Colonic mucosa (tissue), 4 donors: ENCODE measurements around the gene INPPL1. TPM values are rescaled to one million over a fixed set of nuclear protein-coding genes. Genes with fewer than 3 reads are reported as not detected.

ENCODE experiments used
- DNase-seq: peaks from one replicate; pipeline ENCODE4 v3.0.0-alpha.2; 2020
- H3K27ac ChIP-seq: fragments of 200-600 bp; one replicate; pipeline ENCODE4 v1.8.0; 2021
- H3K27me3 ChIP-seq: fragments of 200-600 bp; one replicate; pipeline ENCODE4 v1.8.0; 2021
- H3K36me3 ChIP-seq: fragments of 200-600 bp; one replicate; pipeline ENCODE4 v1.8.0; 2021
- H3K4me1 ChIP-seq: fragments of 200-600 bp; one replicate; pipeline ENCODE4 v1.8.0; 2021; ENCODE audit warnings: mild to moderate bottlenecking
- H3K4me3 ChIP-seq: fragments of 200-600 bp; one replicate; pipeline ENCODE4 v1.8.0; 2021
- H3K9ac ChIP-seq, 2 donors: one replicate each; pipeline ENCODE4 v1.7.0; 2013; ENCODE audit warnings: control low read depth in 2 of 2, low read depth in 2 of 2, low read length in 2 of 2
- H3K9me3 ChIP-seq: fragments of 200-600 bp; one replicate; pipeline ENCODE4 v1.8.0; 2021
- intact Hi-C: fragments of 100-400 bp; cut with DNase I; formaldehyde crosslinking; loops from one replicate; pipeline ENCODE4 v1.14.1; 2022
- total RNA-seq, 2 donors: library from RNA; stranded (reverse); fragmentation: NEBNext Ultra II Directional in 1 of 2; extraction: Animal tissue kit (Norgen Biotek cat#: 25700) in 1 of 2; gene quantifications; one replicate each; pipeline ENCODE4 v1.2.1, GENCODE V29; 2021
- TF ChIP-seq, protein P1 (sequence below): fragments of 200-600 bp; IDR thresholded peaks from one replicate; pipeline ENCODE4 v1.8.0; 2022; ENCODE audit warnings: antibody characterized with exemption, mild to moderate bottlenecking
- donor health status: healthy.
- donor health status: DM: no; HTN: no; CAD: no.
- donor health status: DM: no; HTN: no; CAD: no.

INPPL1 gene
- total RNA-seq, 2 donors from 2014 or later: 120 to 166 TPM

DNA sequence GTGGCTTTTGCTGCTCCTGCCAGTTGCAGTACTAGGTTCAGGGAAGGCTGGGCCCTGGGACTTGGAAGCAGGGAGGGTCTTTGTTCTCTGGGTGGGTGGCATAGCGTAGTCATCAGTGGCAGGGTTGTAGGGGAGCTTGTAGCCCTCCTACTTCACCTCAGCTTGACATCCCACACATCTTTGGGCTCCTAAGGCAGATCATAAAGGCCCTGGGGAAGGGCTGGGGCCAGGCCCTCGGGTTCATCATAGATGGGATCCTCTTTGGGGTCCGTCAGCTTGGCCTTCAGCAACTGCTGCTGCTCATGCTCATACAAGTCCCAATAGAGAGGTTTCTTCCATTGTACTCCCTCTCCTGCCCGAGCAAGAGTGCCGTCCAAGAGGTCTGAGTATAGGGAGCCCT is 25.4 kb downstream of the INPPL1 start:
- Histone ChIP-seq H3K36me3 (no peaks in the 10 kb centered on the region), H3K4me3 (no peak overlapping the region), H3K4me1 (no peaks in the 10 kb centered on the region), H3K27me3 (peaks cover 23% of the 10 kb centered on the region), H3K9me3 (no peaks in the 10 kb centered on the region), H3K9ac (no peak overlapping the region), H3K27ac (no peak overlapping the region)
- intact Hi-C loops: no loop called here
- TF ChIP-seq, protein P1, sequence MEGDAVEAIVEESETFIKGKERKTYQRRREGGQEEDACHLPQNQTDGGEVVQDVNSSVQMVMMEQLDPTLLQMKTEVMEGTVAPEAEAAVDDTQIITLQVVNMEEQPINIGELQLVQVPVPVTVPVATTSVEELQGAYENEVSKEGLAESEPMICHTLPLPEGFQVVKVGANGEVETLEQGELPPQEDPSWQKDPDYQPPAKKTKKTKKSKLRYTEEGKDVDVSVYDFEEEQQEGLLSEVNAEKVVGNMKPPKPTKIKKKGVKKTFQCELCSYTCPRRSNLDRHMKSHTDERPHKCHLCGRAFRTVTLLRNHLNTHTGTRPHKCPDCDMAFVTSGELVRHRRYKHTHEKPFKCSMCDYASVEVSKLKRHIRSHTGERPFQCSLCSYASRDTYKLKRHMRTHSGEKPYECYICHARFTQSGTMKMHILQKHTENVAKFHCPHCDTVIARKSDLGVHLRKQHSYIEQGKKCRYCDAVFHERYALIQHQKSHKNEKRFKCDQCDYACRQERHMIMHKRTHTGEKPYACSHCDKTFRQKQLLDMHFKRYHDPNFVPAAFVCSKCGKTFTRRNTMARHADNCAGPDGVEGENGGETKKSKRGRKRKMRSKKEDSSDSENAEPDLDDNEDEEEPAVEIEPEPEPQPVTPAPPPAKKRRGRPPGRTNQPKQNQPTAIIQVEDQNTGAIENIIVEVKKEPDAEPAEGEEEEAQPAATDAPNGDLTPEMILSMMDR: no peak
- no peak for DNase-seq

DNA sequence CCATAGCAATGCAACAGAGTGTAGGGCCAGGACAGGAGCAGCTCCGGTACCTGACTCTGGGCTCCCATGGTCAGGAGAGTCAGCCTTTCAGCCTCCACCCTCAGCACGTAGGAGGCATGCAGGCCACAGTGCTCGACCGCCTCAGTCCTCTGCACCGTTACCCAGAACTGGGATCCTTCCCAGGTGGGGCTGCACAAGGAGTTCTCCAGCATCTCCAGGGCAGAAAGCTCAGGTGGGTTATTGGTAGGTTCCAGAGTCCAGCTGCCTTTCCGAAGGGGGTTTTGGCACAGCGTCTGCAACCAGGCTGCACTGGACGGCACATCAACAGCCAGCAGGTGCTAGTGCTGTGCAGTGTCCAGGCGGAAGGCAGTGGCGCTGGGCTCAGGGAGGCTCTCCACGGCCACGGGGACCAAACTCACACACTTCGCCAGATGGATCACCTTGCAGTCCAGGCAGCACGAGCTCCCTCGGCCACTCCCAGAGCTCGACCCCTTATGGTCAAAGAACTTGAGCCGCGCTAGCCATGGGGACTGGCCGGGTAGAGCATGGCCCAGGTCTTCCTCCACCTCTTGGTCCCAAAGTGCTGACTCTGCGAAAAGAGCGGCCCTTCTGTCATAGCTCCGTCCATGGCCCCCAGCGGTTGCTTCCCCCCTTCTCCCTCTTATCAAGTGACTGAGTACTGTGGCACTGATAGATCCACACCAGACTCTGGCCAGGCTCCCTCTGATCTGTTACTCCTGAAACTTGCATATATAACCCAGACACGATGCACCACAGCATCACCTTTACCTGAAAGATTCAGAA is 26.3 kb downstream of the INPPL1 start:
- Histone ChIP-seq H3K4me1 (no peaks in the 10 kb centered on the region), H3K27ac (no peak overlapping the region)

DNA sequence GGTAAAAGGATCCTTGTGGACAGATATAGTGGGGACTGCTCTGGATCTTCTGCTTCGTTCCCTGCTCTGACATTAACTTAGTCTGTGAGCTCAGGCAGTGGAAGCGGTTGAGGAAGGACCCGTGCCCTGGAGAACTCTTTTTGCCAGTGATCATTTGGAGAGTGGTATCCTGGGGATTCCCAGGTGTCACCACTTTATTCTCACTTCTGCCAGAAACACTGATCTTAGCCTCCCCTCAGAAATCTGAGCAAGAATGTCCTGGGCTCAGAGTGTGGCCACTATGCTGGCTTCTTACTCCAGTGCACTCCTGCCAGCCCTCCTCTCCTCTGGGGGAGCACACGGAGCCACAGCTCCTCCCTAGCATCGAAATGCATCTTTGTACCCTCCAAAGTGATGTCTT is 27.0 kb downstream of the INPPL1 start:
- no peak for DNase-seq
- no peak overlapping the region for H3K27ac ChIP-seq

More for the DNA sequence above, 26.3 kb downstream of the INPPL1 start:
- Histone ChIP-seq H3K27me3 (peaks cover 14% of the 10 kb centered on the region), H3K9me3 (no peaks in the 10 kb centered on the region), H3K36me3 (no peaks in the 10 kb centered on the region), H3K4me3 (no peak overlapping the region), H3K9ac (no peak overlapping the region)
- DNase-seq: no peak
- TF ChIP-seq, protein P1: no peak
- intact Hi-C loops: no loop called here

DNA sequence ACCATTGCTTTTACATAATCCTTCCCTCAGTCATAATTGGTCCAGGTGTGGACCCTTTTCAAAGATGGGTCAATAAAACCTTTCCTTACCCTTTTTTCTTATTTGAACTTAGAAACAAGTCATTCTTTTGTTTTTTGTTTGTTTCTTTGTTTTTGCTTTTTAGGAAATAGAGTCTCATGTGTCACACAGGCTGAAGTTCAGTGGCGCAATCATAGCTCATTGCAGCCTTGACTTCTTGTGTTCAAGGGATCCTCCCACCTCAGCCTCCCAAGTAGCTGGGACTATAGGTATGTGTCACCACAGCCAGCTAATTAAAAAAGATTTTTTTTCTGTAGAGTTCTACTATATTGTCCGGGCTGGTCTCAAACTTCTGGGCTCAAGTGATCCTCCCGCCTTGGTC is 28.8 kb downstream of the INPPL1 start:
- no peaks in the 10 kb centered on the region for H3K4me1 ChIP-seq
- H3K9ac ChIP-seq: no peak overlapping the region
- H3K36me3 ChIP-seq: no peaks in the 10 kb centered on the region
- no peak overlapping the region for H3K27ac ChIP-seq
- no peak overlapping the region for H3K4me3 ChIP-seq
- TF ChIP-seq, protein P1: no peak
- no peaks in the 10 kb centered on the region for H3K9me3 ChIP-seq
- H3K27me3 ChIP-seq: no peaks in the 10 kb centered on the region
- no peak for DNase-seq
- intact Hi-C loops: no loop called here

More for the DNA sequence above, 27.0 kb downstream of the INPPL1 start:
- Histone ChIP-seq H3K27me3 (peaks cover 11% of the 10 kb centered on the region), H3K4me3 (no peak overlapping the region), H3K4me1 (no peaks in the 10 kb centered on the region), H3K9me3 (no peaks in the 10 kb centered on the region), H3K36me3 (no peaks in the 10 kb centered on the region), H3K9ac (no peak overlapping the region)
- TF ChIP-seq, protein P1: no peak
- intact Hi-C loops: no loop called here

DNA sequence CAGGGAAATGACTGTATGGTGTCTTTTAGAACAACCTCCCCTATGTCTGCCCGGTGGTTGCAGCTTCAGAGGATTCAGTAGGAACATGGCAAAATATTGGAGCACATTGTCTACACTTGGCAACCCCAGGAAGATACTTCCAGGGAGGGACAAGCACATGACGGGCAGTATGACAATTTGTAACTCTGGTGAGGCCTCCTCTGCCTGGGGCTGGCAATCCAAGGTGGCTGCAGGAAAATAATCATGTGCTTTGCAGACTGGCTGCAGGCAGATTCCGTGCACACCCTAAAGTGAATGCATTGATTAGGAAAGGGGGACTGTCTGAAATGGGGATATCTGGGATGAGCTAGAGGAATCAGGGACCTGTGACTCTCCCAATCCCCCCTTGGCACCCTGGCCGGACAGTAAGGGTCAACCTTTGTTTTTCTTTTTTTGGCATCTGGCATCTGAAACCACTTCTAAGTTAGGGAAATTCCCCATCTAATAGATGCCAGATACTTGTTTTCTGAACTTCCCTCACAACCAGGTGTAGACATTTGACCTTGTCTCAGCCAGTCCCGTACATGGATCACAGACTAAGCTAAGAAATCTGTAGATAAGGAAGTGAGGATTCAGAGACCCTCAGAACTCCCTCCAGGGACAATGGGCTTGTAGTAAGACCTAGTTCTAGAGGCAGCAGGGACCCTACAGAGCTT is 29.9 kb downstream of the INPPL1 start:
- DNase-seq: no peak
- TF ChIP-seq, protein P1: no peak
- Histone ChIP-seq H3K9me3 (no peaks in the 10 kb centered on the region), H3K36me3 (no peaks in the 10 kb centered on the region), H3K27me3 (no peaks in the 10 kb centered on the region), H3K9ac (no peak overlapping the region), H3K27ac (no peak overlapping the region), H3K4me1 (no peaks in the 10 kb centered on the region), H3K4me3 (no peak overlapping the region)
- intact Hi-C loops: no loop called here
